ENCODE measurements around the gene PXN. TPM values are rescaled to one million over a fixed set of nuclear protein-coding genes. Genes with fewer than 3 reads are reported as not detected.

PXN gene
- total RNA-seq = 100 to 1,000 TPM in 1 of 4 donors, 10 to 100 TPM in 3; 40.0 to 151 (median 73.1) TPM

GRCh38 chr12:120265473-120266179 lies at the start of gene PXN:
PXN (minus strand) TSS chr12:120265730; CDS start chr12:120265629, 101 bp downstream.
- ATAC-seq (ENCODE audit: low FRiP score) (peak; percentile 85), DNase-seq (ENCODE audit: low spot score) (peak; percentile 66)
- peak in 2 of 3 donors; percentile 3 to 46 for TF ChIP-seq CTCF (IDR thresholded peaks at IDR 0.05)

- no peak for DNase-seq (ENCODE audit: low spot score)
- ATAC-seq (ENCODE audit: low FRiP score) = no peak
- no peak for TF ChIP-seq CTCF (IDR thresholded peaks at IDR 0.05)
These were observed 48.7 kb upstream of the PXN start for GRCh38 chr12:120314220-120314619.

- DNase-seq (ENCODE audit: low spot score) (peak; percentile 89), ATAC-seq (ENCODE audit: low FRiP score) (peak; percentile 91)
- no peak for TF ChIP-seq CTCF (IDR thresholded peaks at IDR 0.05)
These were observed 36.7 kb upstream of the PXN start, which contains the start of gene SIRT4 for GRCh38 chr12:120301962-120302815. SIRT4 (plus strand) TSS chr12:120302321; CDS start chr12:120303562, 1,241 bp downstream.

- no peak for TF ChIP-seq CTCF (IDR thresholded peaks at IDR 0.05)
- DNase-seq (ENCODE audit: low spot score) (peak; percentile 39), ATAC-seq (ENCODE audit: low FRiP score) (peak; percentile 46)
These were observed 27.4 kb upstream of the PXN start, which contains the start of gene RNU4-1 for GRCh38 chr12:120292661-120293531. RNU4-1 (minus strand) TSS chr12:120293237.

- no peak for TF ChIP-seq CTCF (IDR thresholded peaks at IDR 0.05)
- no peak for DNase-seq (ENCODE audit: low spot score)
- ATAC-seq (ENCODE audit: low FRiP score) = no peak
These were observed 26.8 kb upstream of the PXN start for GRCh38 chr12:120292411-120292660.

- TF ChIP-seq CTCF (IDR thresholded peaks at IDR 0.05) = no peak
- ATAC-seq (ENCODE audit: low FRiP score) (no peak), DNase-seq (ENCODE audit: low spot score) (no peak)
These were observed 25.2 kb upstream of the PXN start for GRCh38 chr12:120290609-120291305.

All from omental fat pad (tissue), 4 donors.